IPS DF 6.9 (cell line): Measurements from ENCODE around the gene FYN.

Source experiments
- DNase-seq: peaks from one replicate; pipeline ENCODE4 v3.0.0-alpha.2; 2013; ENCODE audit warnings: low read depth, low spot score
- H3K27ac ChIP-seq: one replicate; pipeline ENCODE4 v1.5.1; 2013; ENCODE audit warnings: low read length, control low read depth
- H3K27me3 ChIP-seq: 2 replicates; pipeline ENCODE4 v1.6.1; 2013; ENCODE audit warnings: mild to moderate bottlenecking, low read length; ENCODE audit not compliant: control insufficient read depth, insufficient read depth
- H3K36me3 ChIP-seq: 2 replicates; pipeline ENCODE4 v1.6.1; 2013; ENCODE audit warnings: low read length; ENCODE audit not compliant: control insufficient read depth, insufficient read depth
- H3K4me1 ChIP-seq: 2 replicates; pipeline ENCODE4 v1.6.1; 2013; ENCODE audit warnings: low read length; ENCODE audit not compliant: control insufficient read depth, insufficient read depth
- H3K4me3 ChIP-seq: 2 replicates; pipeline ENCODE4 v1.5.1; 2013; ENCODE audit warnings: mild to moderate bottlenecking, low read length
- H3K9me3 ChIP-seq: 2 replicates; pipeline ENCODE4 v1.6.1; 2013; ENCODE audit warnings: low read length, inconsistent platforms; ENCODE audit not compliant: control insufficient read depth, insufficient read depth
- WGBS: extraction: QIAGEN DNeasy Blood & Tissue Kit; methylation state at CpG from one replicate; pipeline ENCODE4 v1.1.7; 2013; ENCODE audit warnings: mixed read lengths, missing lambda C conversion rate; ENCODE audit not compliant: insufficient read length, insufficient coverage; 5-methylcytosine and 5-hydroxymethylcytosine counted together

The FYN gene

GRCh38 chr6:111715321-111715720 lies 157.9 kb downstream of the FYN start:
- no CpG with 5 or more reads among the region's 6 CpGs for WGBS
- no peaks in the 10 kb centered on the region for H3K27me3 ChIP-seq
- H3K9me3 ChIP-seq: no peaks in the 10 kb centered on the region
- DNase-seq: no peak
- H3K36me3 ChIP-seq: no peaks in the 10 kb centered on the region
- H3K4me1 ChIP-seq: no peaks in the 10 kb centered on the region
- H3K27ac ChIP-seq: no peak overlapping the region
- H3K4me3 ChIP-seq: no peak overlapping the region

- H3K9me3 ChIP-seq: no peaks in the 10 kb centered on the region
- WGBS: no CpG with 5 or more reads among the region's 10 CpGs
- H3K4me1 ChIP-seq: no peaks in the 10 kb centered on the region
- no peak overlapping the region for H3K27ac ChIP-seq
- H3K27me3 ChIP-seq: no peaks in the 10 kb centered on the region
- no peaks in the 10 kb centered on the region for H3K36me3 ChIP-seq
- no peak for DNase-seq
- no peak overlapping the region for H3K4me3 ChIP-seq
Measured at GRCh38 chr6:111714416-111715270, 158.6 kb downstream of the FYN start.

DNA sequence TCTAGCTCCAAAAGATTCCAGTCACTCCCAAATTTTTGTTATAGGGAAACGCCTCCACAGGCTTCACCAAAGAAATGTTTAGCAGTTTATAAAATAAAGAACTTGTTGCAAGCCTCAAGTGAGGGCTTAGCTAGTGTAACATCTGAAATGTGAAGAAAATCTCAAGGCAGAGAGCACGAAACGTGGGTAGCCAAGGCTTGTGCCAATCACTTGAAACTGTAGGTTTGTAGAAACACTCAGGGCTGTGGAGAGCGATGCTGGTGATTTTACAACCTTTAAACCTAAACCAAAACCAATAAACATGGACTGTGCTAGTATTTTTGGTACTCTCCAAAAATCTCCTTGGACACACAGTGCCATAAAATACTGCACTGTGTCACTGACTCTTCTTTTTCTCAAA lies 159.4 kb downstream of the FYN start:
- no peaks in the 10 kb centered on the region for H3K36me3 ChIP-seq
- no peak overlapping the region for H3K4me3 ChIP-seq
- DNase-seq: no peak
- H3K9me3 ChIP-seq: no peaks in the 10 kb centered on the region
- no peak overlapping the region for H3K27ac ChIP-seq
- H3K4me1 ChIP-seq: no peaks in the 10 kb centered on the region
- no CpG with 5 or more reads among the region's 4 CpGs for WGBS
- H3K27me3 ChIP-seq: no peaks in the 10 kb centered on the region

- Histone ChIP-seq H3K27ac (no peak overlapping the region), H3K27me3 (no peaks in the 10 kb centered on the region), H3K9me3 (no peaks in the 10 kb centered on the region), H3K36me3 (no peaks in the 10 kb centered on the region), H3K4me1 (no peaks in the 10 kb centered on the region), H3K4me3 (no peak overlapping the region)
- DNase-seq: no peak
- WGBS: no CpG with 5 or more reads among the region's 2 CpGs
Measured at GRCh38 chr6:111713236-111713635, 160.0 kb downstream of the FYN start.

DNA sequence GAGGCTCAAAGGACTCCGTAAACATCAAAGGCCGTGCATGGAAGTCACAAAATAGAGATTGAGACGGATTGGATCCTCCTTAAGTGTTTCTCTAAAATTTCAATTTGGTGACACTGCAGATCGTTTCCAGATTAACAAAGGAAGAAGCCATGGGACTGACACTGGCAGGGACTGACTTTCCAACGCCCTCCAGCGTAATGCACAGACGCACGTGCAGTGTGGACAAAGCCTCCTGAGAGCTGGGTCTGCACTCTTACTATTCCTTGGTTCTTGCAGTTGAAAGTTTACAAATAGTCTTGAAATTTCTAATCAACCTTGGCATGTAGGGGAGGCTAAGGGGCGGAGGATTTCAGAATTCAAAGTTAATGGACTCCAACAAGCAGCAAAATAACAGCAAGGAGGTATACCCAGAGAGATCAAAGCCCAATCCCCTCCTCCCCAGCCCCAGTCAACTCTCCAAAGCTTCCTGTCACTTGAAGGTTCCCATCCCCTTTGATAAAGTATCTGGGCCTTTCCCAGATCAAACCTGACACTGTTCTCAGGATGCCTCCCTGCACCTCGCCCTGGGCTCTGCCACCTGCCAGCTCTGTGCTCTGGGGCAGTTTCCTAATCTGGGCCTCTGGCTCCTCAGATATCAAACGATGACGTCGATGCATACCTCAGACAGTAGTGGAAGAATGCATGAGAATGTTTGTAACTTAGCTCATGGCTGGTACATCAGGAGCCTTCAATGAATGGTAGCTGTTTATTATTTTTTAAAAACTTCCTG lies 161.1 kb downstream of the FYN start:
- no peaks in the 10 kb centered on the region for H3K36me3 ChIP-seq
- no peak overlapping the region for H3K27ac ChIP-seq
- no peak for DNase-seq
- no peaks in the 10 kb centered on the region for H3K4me1 ChIP-seq
- WGBS: no CpG with 5 or more reads among the region's 13 CpGs
- no peaks in the 10 kb centered on the region for H3K9me3 ChIP-seq
- no peak overlapping the region for H3K4me3 ChIP-seq
- H3K27me3 ChIP-seq: no peaks in the 10 kb centered on the region

DNA sequence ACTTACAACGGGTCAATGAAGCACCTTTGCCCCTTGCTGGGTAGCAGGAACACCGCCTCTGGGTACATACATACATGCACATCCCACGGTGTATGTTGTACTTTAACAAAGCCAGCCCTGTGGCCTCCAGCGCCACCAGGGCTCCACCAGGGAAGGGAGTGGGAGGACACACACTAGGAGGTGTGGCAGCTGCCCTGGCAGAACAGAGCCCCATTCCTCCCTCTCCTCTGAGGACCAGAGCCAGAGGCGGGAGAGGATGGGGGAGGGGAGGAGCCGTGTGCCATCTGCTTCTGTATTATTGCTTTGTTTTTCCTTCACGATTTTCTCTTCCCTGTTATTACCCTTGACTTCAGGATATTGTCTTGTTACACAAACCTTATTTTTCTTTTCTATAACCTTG lies 161.8 kb downstream of the FYN start:
- WGBS: no CpG with 5 or more reads among the region's 7 CpGs
- H3K4me3 ChIP-seq: no peak overlapping the region
- H3K9me3 ChIP-seq: no peaks in the 10 kb centered on the region
- no peaks in the 10 kb centered on the region for H3K4me1 ChIP-seq
- H3K36me3 ChIP-seq: no peaks in the 10 kb centered on the region
- H3K27ac ChIP-seq: no peak overlapping the region
- no peak for DNase-seq
- H3K27me3 ChIP-seq: no peaks in the 10 kb centered on the region

GRCh38 chr6:111710911-111711310 lies 162.3 kb downstream of the FYN start:
- no peak overlapping the region for H3K4me3 ChIP-seq
- H3K36me3 ChIP-seq: no peaks in the 10 kb centered on the region
- no peaks in the 10 kb centered on the region for H3K4me1 ChIP-seq
- DNase-seq: no peak
- H3K27me3 ChIP-seq: no peaks in the 10 kb centered on the region
- WGBS: no CpG with 5 or more reads among the region's 4 CpGs
- H3K9me3 ChIP-seq: no peaks in the 10 kb centered on the region
- no peak overlapping the region for H3K27ac ChIP-seq

GRCh38 chr6:111710439-111710838 lies 162.8 kb downstream of the FYN start:
- Histone ChIP-seq H3K9me3 (no peaks in the 10 kb centered on the region), H3K4me1 (no peaks in the 10 kb centered on the region), H3K36me3 (no peaks in the 10 kb centered on the region), H3K27me3 (no peaks in the 10 kb centered on the region), H3K4me3 (no peak overlapping the region), H3K27ac (no peak overlapping the region)
- WGBS: no CpG with 5 or more reads among the region's 2 CpGs
- no peak for DNase-seq

DNA sequence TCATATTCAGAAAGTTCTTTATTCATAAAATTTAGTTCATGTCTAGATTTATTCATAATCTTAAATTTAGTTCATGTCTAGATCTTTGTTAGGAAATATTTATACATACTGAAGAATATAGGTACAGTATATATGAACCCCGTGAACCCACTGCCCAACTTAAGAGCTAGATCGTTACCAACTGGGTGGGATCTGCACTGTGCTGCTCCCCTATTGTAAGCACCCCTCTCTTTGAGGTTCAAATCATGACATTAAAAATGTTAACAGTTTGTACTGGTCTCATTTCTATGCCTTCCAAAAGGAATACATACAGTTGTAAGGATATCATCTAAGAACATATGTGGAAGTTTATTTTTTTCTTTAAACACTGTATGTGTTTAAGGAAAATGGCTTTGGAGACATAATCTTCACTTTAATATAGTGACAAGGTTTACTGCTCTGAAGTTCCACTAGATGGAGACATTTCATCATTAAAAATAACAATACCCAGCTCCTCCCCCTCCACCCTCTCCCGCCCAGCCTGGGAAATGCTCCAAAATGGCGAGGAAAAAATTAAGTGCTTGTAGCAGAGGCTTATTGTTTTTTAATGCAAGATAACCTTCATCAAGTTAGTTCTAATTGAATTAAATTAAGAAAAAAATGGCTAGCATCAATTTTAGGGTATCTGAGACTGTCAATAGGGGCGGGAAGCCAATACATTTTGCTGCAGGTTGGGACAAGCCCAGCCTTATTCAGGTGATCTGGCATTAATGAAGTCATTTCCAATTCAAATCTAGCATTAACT lies 163.4 kb downstream of the FYN start:
- no peak overlapping the region for H3K4me3 ChIP-seq
- WGBS: no CpG with 5 or more reads among the region's 5 CpGs

DNA sequence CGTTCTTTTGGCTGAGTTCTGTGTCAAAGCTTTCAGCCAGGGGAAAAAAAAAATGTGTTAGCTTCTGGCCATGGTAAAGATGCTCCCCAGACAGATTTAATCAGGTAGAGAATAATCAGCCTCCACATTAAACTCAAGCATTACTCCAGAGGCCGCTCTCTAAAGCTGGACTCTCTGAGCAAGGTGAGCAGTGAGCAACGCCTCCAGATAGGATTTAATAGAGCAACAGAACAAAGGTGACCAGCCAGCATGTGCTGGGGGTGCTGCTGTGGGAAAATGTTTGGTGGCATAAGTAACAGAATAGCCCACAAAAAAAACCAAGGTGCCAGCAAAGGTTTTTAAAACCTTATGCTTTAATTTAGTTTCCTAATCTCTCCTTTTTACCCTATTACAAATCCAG lies 164.1 kb downstream of the FYN start:
- H3K36me3 ChIP-seq: no peaks in the 10 kb centered on the region

More for the DNA sequence above, 163.4 kb downstream of the FYN start:
- DNase-seq: no peak
- H3K36me3 ChIP-seq: no peaks in the 10 kb centered on the region
- no peaks in the 10 kb centered on the region for H3K9me3 ChIP-seq
- H3K4me1 ChIP-seq: no peaks in the 10 kb centered on the region
- no peak overlapping the region for H3K27ac ChIP-seq
- no peaks in the 10 kb centered on the region for H3K27me3 ChIP-seq

More for the DNA sequence above, 164.1 kb downstream of the FYN start:
- Histone ChIP-seq H3K4me3 (no peak overlapping the region), H3K9me3 (no peaks in the 10 kb centered on the region), H3K4me1 (no peaks in the 10 kb centered on the region), H3K27me3 (no peaks in the 10 kb centered on the region), H3K27ac (no peak overlapping the region)
- WGBS: no CpG with 5 or more reads among the region's 3 CpGs
- no peak for DNase-seq
